ENCODE measurements around the gene MRM1. TPM values are rescaled to one million over a fixed set of nuclear protein-coding genes. Genes with fewer than 3 reads are reported as not detected.

Gene MRM1
- total RNA-seq: 1 to 10 TPM; 9.2 to 9.4 TPM

GRCh38 chr17:36601303-36602029 lies at the start of gene MRM1:
Gene MRM1 (plus strand): TSS chr17:36601583. CDS start chr17:36601811, 228 bp downstream.

GRCh38 chr17:36591434-36592315 lies 9.7 kb upstream of the MRM1 start, which contains the start of gene DHRS11:
Gene DHRS11 (plus strand): TSS chr17:36591879. CDS start chr17:36592010, 131 bp downstream.

Other genes with a start within 250 kb of the MRM1 start
- gene TBC1D3H, start 213.1 kb upstream of the MRM1 start, total RNA-seq: under 1 TPM in 1 of 2 experiments, not detected in 1; 0.30 TPM
- gene ZNHIT3, start 114.9 kb upstream of the MRM1 start, total RNA-seq: 10 to 100 TPM; 45.3 to 46.4 TPM
- gene MYO19, start 66.7 kb upstream of the MRM1 start, total RNA-seq: 10 to 100 TPM; 90.3 to 95.4 TPM
- 10 to 100 TPM; 10.4 to 10.8 TPM for gene PIGW, start 66.6 kb upstream of the MRM1 start, total RNA-seq
- gene GGNBP2, start 56.7 kb upstream of the MRM1 start, total RNA-seq: 100 to 1,000 TPM; 104 to 108 TPM
- gene DHRS11, start 9.7 kb upstream of the MRM1 start, total RNA-seq: 1 to 10 TPM; 3.3 to 3.8 TPM

Measured in activated naive CD4-positive, alpha-beta T cell treated with anti-CD3 and anti-CD28 coated beads, Interleukin-2, amount 10 ng/mL, durations not matched to agents 5 hours and 36 hours (primary cell).